Cardiac fibroblast (primary cell): ENCODE measurements around the gene DPYSL3.

ENCODE experiments used
- DNase-seq, 2 donors: peaks; one replicate each; pipeline versions ENCODE4 v3.0.0 to v3.0.0-alpha.2; 2010; ENCODE audit warnings: low read depth in 2 of 2
- H3K4me3 ChIP-seq, 2 donors: replicated peaks in 1 of 2; 1 replicate in 1 of 2; 2 replicates in 1 of 2; pipeline ENCODE4 v1.5.1; 2011; ENCODE audit warnings: low read depth in 2 of 2, low read length in 2 of 2, mild to moderate bottlenecking in 2 of 2, moderate library complexity in 1 of 2
- CTCF ChIP-seq: IDR thresholded peaks from one replicate; pipeline ENCODE4 v1.5.1; 2011; ENCODE audit warnings: low read depth, mild to moderate bottlenecking, low read length, inconsistent platforms

Gene DPYSL3

GRCh38 chr5:147446523-147446922, 63.3 kb downstream of the DPYSL3 start:
- no peak overlapping the region for H3K4me3 ChIP-seq
- no peak for TF ChIP-seq CTCF
- DNase-seq: peak in 1 of 2 donors; percentile 36

GRCh38 chr5:147445917-147446316, 64.0 kb downstream of the DPYSL3 start:
- no peak for DNase-seq
- H3K4me3 ChIP-seq: no peak overlapping the region
- no peak for TF ChIP-seq CTCF

GRCh38 chr5:147445090-147445489, 64.8 kb downstream of the DPYSL3 start:
- TF ChIP-seq CTCF: no peak
- no peak for DNase-seq
- H3K4me3 ChIP-seq: no peak overlapping the region

- no peak for TF ChIP-seq CTCF
- peak in 1 of 2 donors; percentile 16 for DNase-seq
These were observed 67.6 kb downstream of the DPYSL3 start for GRCh38 chr5:147442224-147442623.

GRCh38 chr5:147441191-147441695, 68.6 kb downstream of the DPYSL3 start:
- DNase-seq: no peak
- no peak overlapping the region for H3K4me3 ChIP-seq
- no peak for TF ChIP-seq CTCF

More at GRCh38 chr5:147442224-147442623, 67.6 kb downstream of the DPYSL3 start:
- no peak overlapping the region for H3K4me3 ChIP-seq

GRCh38 chr5:147439254-147439653, 70.6 kb downstream of the DPYSL3 start:
- H3K4me3 ChIP-seq: no peak overlapping the region
- no peak for TF ChIP-seq CTCF
- peak; percentile 15 to 72 for DNase-seq

- TF ChIP-seq CTCF: no peak
- no peak overlapping the region for H3K4me3 ChIP-seq
- DNase-seq: peak; percentile 20 to 51
These were observed 72.7 kb downstream of the DPYSL3 start for GRCh38 chr5:147437161-147437596.
